AG10803 (cell line): ENCODE measurements around the gene KCNMA1.

Source experiments
- DNase-seq: peaks from one replicate; pipeline ENCODE4 v3.0.0; 2010; ENCODE audit warnings: low read depth
- H3K4me3 ChIP-seq: 2 replicates; pipeline ENCODE4 v1.5.1; 2011; ENCODE audit warnings: mild to moderate bottlenecking, low read length, control low read depth
- CTCF ChIP-seq: conservative IDR thresholded peaks from 2 replicates; pipeline ENCODE4 v1.5.1; 2011; ENCODE audit warnings: mild to moderate bottlenecking, low read length, control low read depth, inconsistent platforms

Gene KCNMA1

DNA sequence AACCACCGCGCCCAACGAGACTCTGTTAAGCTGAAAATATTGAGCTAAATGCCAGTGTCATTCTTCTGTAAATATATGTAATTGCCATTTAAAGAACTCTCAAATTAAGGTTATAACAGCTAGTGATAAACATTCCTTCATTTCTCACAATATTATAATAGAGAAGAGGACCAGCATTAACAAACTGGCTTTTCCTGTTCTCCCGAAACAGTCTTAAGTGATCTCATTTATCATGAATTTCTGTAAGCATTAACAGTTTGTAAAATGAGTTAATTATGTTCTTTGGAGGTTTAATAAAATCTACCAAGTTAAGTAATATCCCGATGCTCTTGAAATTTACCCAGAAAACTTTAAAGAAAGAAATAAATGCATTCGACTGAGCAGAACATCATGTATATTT, 352.8 kb downstream of the KCNMA1 start:
- TF ChIP-seq CTCF = no peak
- no peak overlapping the region for H3K4me3 ChIP-seq
- no peak for DNase-seq

GRCh38 chr10:77283326-77283725, 354.3 kb downstream of the KCNMA1 start:
- DNase-seq = no peak
- H3K4me3 ChIP-seq = no peak overlapping the region
- TF ChIP-seq CTCF = no peak

DNA sequence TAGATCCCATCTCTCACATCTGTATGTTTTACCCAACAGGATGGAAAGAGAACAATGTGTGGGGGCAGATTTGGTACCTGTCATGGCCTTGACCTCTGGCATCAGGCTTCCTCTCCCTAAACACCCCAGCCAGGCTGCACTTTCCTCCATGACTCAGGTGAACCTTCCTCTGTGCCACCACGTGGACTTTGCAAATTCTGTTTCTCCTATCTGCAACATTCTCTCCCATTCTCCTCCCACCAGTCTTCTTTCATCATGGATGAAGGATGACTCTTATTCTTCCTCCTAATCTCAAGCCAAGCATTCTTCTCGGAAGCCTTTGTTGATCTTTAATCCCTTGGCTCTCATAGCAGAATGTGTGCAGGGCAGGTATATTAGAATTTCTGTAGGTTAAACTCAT, 355.4 kb downstream of the KCNMA1 start:
- no peak overlapping the region for H3K4me3 ChIP-seq
- DNase-seq = no peak
- no peak for TF ChIP-seq CTCF

- no peak for DNase-seq
- TF ChIP-seq CTCF = no peak
- H3K4me3 ChIP-seq = no peak overlapping the region
These were observed 355.9 kb downstream of the KCNMA1 start for GRCh38 chr10:77281719-77282118.

- DNase-seq = peak; percentile 82
- TF ChIP-seq CTCF = no peak
- no peak overlapping the region for H3K4me3 ChIP-seq
These were observed 358.4 kb downstream of the KCNMA1 start for GRCh38 chr10:77279207-77279606.

DNA sequence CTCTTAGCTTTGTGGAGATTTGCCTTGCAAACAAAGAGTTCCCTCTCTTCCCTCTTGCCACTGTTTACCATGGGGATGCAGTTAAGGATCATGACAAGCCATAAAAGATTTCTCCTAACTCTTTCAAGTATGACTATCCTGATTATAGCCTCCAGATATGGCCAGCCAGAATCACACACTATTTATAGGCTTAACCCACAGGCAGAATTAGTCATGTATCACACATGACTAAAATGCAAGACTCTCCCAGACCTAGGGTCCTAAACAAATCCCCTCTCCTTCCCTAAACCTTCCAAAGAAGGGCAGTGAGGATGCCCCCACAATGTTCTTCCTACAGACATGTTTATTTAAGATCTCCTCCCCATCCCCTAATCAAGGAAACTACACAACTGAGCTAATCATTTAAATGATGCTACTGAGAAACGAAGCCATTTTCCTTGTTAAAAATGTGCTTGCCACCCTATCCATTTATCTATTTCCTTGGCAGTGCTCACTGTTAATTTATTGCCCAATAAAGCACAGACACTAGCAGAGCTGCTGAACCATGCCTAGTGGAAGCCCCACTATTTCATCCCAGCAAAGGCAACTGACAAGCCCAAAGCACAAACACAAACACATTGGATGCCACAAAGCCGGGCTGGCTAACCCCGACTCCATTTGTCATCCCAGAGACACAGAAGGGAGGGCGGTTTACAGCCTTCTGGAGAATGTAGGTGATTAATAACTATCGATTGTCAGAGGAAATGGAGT, 363.4 kb downstream of the KCNMA1 start:
- H3K4me3 ChIP-seq = peak overlapping the region; percentile 14
- peak; percentile 84 for DNase-seq
- TF ChIP-seq CTCF = no peak

- no peak for TF ChIP-seq CTCF
- H3K4me3 ChIP-seq = no peak overlapping the region
- DNase-seq = no peak
These were observed 368.4 kb downstream of the KCNMA1 start for GRCh38 chr10:77269163-77269562.
